Bone marrow (tissue), 2 donors: ENCODE results near the gene FBXO33.

ENCODE experiments used
- DNase-seq, 2 donors: peaks; one replicate each; lab custom pipeline; 2025; lab: John Stamatoyannopoulos, UW

Gene FBXO33, protein sequence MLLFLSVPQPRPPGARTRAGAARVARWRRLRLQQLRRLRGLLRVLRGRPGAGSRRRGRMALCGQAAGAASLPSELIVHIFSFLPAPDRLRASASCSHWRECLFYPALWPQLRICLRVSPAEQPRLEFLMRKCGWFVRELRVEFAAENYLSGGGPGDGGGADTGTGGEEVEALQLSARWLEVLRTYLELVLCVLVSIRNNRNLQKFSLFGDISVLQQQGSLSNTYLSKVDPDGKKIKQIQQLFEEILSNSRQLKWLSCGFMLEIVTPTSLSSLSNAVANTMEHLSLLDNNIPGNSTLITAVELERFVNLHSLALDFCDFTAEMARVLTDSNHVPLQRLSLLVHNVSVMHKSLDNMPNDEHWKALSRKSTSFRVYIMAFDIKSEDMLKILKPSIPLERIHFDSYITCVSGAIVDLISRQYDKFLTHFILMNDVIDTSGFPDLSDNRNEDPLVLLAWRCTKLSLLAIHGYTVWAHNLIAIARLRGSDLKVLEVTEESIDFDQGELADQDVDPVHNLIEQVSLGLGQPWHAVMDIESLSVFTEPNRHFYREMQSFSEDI

DNA sequence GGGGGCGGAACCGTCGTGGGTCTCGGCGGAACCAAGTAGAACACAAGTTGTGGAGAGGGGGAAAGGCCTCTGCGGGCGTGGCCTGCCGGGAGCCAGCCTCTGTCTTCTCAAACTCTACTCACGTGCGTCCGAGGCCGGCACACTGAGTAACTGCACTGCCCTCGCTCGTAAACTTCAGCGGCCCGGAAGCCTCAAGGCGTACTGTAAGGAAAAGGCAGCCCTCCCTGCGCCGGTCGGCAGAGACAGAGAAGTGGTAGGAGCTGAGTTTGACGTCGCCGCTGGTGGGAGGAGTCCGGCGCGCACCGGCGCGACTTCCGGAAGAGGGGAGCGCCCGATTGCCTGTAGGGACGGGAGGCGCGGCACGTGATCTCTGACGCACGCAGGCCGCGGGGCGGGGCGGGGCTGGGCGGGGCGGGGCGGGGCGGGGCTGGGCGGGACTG is at the start of gene FBXO33:
Gene FBXO33, minus strand, starts transcription at position 255 of the 440 bp plus-strand sequence. CDS start 271 bp downstream, outside the sequence.
- peak; percentile 95 to 96 for DNase-seq

DNA sequence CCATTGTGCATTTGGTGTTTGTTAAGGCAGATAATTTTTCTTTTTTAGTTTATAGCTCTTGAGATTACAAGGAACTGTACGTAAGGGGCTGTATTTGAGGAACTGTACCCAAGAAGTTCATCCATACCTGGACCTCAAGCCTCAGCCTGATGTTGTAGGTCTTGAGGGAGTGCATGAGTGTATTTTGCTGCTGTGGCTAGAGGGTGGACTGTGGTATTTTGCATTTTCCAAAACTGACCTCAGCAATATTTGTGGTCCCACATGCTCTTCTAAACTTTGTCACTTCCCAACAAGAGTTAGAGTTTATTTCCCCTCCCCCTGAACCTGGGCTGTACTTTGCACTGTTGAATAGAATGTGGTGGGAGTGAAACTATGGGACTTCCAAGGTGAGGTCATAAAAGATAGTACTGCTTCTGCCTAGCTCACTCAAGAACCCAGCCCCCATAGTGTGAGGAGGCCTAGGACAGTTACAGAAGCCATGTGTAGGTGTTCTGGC is 42.2 kb upstream of the FBXO33 start:
- no peak for DNase-seq

DNA sequence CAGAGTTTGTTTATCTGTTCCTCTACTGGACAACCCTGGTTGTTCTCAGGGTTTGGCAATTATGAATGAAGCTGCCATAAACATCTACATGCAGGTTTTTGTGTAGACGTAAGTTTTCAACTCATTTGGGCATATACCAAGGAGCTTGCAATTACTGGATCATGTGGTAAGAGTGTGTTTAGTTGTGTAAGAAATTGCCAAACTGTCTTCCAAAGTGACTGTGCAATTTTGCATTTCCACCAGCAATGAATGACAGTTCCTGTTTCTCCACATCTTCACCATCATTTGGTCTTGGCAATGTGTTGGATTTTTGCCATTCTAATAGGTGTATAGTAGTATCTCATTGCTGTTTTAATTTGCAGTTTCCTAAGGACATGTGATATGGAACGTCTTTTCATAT is 39.8 kb upstream of the FBXO33 start:
- no peak for DNase-seq

DNA sequence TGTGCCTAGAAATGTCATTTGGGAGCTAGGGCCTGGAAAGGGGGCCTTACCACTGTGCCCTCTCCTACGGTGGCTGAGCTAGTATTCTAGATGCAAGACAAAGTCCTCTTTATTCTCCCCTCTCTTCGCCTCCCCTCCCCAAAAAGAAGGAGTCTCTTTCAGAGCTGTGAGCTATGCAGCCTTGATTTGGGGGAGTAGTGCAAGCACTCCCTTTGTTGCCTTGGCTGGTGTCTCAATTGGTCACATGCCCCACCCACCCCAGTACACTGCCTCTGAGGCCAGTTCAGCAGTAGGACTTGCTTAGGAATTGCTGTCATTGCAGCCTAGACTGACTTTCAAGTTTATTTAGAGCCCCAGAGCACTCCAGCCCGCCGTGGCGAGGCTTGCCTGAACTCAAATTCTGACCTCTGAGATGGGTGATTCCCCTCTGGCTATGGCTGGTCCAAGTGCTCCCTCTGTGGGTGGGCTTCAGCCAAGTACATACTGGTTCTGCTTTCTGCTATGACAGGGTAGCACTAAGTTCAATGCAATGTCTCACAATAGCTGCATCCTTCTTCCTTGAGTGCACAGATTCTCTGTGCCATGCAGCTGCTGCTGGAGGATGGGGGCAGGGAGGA is 37.0 kb upstream of the FBXO33 start:
- DNase-seq, result peak in 1 of 2 donors; percentile 55

DNA sequence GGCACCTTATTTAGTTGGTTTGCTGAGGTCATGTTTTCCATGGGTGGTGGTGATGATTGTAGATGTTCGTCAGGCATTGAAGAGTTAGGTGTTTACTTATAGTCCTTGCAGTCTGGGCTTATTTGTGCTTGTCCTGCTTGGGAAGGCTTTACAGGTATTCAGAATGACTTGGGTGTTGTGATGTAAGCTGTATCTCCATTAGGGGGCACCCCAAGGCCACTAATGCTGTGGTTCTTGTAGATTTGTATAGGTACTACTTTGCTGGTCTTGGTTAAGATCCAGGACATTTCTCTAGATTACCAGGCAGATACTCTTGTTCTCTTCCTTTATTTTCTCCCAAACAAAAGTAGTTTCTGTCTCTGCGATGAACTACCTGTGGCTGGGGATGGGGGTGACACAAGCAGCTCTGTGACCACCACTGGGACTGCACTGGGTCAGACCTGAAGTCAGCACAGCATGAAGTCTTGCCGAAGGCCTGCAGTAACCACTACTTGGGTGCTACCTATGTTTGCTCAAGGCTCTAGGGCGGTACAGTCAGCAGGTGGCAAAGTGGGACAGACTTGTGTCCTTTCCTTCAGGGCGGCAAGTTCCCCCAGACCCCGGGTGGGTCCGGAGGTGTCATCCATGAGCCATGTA is 35.8 kb upstream of the FBXO33 start:
- no peak for DNase-seq

DNA sequence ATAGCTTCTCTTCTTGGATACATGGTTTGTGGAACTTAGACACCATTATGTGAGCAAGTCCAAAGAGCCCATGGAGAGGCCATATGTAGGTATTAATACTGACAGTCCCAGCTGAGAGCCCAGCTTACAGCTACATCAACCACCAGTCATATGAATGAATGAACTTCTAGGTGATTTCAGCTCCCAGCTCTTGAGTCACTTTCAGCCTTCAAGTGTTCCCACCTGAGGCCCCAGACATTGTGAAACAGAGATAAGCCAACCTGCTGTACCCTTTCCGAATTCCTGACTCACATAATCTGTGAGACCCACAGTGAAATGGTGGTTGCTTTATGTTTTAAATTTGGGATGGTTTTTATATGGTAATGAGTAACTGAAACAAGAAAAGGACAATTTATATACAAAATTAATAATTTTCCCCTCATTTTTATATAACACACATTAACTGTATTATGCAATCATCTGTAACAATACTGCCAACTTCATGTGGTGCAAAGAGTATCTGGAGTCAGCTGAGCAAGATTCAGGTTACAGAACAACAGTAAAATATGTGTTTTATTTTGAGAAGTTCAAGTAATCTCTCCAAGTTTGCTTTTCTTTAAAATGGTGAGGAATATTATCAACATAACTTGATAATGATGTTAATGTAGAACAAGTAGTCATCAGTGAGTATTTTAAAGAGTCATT is 27.7 kb upstream of the FBXO33 start:
- DNase-seq, result no peak

DNA sequence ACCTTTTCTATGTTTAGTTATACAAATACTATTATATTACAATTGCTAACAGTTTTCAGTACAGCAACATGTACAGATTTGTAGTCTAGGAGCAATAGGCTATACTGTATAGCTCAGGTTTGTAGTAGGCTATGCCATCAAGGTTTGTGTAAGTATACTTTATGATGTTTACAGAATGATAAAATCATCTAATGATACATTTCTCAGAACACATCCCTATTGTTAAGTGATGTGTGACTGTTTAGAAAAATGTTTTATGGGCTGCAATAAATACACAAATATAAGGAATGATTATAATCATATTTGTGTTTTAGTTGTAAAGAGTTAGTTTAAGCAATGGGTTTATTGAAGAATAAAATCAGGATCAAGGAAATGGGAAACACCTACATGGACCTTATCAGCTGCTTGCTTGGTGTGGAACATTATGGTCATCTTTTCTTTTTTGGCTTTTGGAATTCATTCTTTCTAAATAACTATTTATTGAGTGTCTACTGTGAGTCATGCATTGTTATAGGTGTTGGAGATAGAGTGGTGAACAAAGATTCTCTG is 24.5 kb upstream of the FBXO33 start:
- DNase-seq, result no peak

DNA sequence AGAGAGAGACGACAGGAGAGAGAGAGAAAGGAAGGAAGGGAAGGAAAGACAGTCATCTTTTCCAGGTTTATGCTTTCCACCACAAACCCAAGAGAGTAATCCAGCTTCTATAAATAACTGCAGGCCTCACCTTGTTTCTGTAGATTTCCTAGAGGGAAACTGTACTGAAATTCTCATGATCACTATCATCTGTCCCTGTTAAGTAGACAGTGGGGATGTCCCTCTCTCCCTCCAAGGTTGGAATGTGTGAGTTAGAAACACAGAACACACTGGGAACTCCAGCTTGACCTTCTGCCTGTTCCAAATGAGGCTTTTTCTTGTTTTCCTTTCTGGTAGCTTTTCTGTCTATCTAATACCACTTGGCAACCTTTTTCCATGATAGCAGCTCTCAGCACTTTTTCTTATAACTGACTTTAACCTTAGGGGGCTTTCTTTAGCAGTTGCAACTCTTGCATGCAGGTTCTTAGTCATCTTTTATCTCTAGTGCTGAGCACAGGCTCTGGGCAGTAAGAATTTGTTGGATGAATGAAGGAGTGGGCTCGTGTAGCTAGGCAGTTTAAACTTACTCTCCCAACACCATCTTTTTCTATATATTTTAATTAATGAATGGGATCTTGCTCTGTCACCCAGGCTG is 22.8 kb upstream of the FBXO33 start:
- DNase-seq, result no peak

DNA sequence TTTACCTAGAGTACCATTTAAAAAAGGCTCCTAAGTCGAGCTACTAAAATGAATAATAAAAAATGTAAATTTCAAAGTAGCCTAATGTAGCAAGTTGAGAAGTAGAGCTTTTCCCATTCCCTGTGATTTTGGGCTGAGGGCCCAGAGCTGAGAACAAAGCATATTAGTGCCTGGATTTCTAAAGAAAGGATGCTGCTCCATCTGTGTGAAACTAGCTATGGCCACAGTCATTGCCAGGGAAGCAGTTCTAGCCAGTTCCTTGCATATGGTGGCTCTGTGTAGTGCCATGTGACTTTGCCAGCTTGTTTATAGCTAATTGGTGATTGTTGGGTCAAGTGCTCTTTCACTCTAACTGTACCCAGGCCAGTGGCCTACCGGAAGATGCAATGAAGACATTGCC is 20.4 kb upstream of the FBXO33 start:
- no peak for DNase-seq

DNA sequence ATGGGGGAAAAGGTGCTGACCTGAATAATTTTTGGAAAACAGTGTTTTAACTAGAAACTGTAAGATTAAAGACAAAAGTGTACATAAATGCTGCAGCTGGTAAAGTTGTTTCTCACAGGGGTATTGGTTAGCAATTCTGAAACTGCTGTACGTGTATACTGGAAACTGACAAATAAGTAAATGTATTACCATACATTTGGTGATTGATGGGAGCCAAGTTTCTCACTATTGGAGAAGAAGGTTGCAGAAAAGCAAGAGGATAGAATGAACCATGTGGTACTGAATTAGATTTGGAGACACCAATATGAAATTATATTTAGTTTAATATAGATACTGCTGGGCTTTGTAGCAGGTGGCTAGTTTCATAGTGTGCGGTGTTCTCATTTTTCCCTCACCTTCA is 19.6 kb upstream of the FBXO33 start:
- DNase-seq, result no peak

DNA sequence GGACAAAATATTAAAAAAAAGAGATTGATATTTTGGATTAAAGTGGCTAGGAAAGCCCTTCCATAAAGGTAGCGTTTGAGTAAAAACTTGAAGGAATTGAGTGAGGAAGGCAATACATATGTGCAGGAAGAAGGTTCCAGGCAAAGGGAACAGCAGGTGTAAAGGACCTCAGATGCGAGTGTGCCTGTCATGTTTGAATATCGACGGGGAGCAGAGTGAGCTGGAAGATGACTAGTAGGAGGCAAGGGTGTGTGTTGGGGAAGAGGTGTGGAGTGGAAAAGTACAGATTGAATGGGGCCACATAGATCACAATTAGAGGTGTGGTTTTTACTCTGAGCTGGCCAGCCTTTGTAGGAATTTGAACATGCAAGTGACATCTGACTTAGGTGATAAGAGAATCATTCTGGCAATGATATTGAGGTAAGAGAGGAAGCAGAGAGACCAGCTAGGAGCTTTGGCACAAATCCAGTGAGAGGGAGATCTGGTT is 15.0 kb upstream of the FBXO33 start:
- no peak for DNase-seq

DNA sequence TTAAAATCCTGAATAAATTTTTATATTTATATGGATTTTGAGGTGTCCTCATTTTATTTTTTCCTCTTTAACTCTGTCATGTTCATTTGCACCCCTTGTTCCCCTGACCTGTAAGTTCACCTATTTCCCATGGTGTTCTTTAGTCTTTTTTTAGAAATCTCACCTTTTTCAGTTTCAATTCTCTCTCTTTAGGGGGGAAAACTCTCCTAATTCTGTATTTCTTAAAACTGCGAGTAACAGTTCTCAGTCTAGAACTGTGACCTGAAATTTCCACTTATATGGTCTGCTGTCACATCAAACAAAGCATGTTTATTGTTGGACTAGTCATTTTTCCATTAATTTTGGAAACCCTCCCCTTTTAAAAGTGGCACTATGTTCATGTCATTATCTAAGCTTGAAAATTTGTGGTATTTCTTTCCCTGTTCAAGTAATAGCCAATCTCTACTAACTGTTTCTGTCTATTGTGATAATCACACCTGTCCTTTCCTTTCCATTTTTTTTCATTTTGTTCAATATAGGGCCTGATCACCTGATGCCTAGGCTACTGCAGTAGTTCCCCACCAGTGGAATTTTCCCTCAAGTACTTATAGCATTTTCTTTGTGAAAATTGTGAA is 14.0 kb upstream of the FBXO33 start:
- DNase-seq, result no peak

DNA sequence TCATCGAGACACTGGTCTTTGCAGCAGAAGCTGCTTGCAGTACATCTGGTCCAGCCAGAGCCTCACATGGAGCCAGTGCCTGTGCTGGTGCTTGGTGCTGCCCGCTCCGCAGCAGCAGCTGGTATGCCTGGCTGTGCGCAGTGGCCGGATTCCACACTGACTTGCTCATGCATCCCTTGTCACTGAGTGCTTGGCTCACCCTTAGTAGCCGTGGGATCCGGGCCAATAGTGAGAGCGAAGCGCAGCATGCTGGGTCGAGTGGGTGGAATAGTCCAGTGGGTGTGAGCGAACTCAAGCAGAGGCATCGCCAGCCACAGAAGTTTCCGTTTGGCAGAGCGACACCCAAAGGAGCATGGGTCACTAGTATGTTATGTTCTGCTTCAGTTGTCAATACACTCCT is 10.1 kb upstream of the FBXO33 start:
- DNase-seq, result no peak

DNA sequence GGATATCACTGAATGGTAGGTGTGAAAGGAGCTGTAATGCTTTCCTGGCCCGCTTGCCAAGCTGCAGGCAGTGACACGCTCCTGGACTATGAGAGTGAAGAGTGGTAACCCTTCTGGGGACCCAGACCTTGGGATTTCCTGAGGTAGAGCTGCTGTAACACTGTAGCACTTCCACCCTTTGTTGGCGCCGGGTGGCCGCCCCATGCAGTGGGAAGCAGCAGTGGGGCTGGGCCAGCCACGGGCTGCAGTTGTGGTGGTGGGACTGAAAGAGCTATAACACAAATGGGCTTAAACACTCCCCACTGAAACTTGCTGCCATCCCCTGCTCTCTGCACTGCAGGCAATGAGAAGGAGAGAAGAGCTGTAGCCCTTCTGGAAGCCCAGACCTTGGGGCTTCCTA is 9.6 kb upstream of the FBXO33 start:
- no peak for DNase-seq

DNA sequence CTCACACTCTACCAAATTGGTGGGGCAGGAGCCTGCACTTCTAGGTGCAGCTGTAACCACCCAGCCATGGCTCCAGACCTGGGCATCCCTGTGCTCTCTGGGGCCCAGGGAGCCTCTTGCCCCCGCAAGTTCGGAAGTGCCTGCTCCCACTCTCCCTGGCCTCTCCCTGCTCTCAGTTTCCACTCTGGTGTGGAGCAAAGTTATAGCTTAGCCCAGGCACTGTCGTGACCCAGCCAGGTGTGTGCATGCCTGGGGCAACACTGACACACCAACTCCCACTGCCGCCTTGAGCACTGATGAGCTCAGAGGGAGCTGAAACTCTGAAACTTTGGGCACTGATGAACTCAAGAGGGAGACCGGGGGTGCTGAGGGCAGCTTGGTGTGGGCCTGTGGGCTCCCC is 8.7 kb upstream of the FBXO33 start:
- DNase-seq, result no peak

DNA sequence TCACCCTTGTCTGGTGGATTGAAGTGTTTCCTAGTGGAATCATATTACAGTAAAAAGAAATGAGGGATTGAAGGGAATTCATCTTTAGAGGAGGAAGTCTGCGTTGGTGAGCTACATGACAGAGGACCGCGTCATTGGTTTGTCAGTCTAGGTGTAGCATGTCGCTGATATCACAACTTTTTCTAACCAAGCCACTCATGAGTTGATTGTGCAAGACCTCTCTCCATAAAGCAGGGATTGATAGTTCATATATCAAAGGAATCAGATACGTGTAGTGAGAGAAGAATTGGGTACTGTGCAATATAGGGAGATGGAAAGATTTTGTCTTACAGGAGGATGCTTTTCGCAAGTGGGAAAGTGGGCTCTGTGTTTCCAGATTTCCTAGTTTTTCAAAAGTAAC is 3.0 kb upstream of the FBXO33 start:
- no peak for DNase-seq

DNA sequence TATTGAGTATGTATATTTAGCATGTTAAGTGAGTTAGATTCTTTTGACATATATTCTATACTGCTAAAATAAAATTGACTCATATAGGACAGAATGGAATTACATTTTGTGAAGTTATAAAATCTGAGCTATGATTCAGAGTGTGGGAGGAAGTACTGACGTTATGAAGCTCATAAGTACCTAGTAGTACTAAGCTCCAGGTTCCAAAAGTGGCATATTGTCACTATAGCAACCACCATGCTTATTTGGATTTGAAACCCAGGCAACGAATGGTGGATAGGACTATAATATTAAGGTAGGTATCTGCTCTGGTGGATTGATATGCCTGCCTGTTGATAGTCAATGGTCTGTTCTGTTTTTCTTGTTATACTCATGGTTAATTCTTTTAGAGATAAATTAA is 2.2 kb upstream of the FBXO33 start:
- no peak for DNase-seq

DNA sequence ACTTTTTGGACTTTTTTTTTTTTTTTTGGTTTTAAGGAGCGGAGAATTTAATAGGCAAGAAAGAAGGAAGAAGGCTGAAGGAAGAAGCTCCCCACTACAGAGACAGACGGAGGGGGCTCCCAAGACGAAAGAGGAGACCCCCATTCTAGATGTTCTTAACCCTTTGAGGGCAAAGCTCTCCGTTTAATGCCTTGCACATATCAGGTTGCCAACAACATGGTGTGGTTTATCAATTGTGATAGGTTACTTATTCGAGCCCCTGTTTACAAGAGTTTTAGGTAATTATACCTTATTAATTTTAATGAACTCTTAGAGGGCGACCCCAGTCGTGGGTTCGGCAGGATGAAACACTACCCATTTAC is 1.2 kb upstream of the FBXO33 start:
- no peak for DNase-seq

DNA sequence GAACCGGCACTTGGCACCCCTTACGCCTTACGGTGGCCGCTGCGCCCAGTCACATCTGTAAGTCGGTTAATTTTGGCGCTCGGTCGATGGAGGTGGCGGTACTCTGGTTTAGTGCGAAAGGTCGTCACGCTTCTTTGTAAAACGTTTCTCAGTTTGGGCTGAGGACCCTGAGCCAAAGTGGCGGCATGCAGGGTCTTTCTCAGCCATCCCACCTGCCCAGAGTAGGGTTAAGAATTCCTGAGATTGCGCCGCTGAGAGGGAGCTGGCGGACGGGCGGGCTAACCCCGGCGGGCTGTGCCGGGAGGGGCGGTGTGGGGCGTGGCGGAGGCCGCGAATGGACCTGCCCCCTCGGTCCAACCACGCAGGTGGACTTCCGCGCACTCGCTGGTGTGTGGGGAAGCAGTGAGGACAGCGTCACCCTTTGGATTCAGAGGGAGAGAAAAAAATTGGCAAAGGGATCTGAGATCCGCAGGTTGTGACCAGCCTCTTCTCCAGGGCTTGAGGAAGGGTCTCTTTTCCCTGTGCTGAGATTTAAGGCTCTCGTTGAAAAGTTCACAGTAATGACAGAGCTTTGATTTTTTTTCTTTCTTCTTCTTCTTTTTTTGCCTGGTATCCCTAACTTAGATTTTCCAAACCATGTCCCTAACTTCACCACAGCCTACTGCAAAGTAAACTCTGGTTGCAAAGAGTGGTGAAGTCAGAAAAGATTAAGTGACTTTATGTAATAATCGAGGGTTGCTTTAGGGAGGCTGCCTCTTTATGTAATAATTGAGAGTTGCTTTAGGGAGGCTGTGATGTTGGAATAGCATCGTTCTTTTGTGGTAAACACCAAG is 602 bp upstream of the FBXO33 start:
- DNase-seq, result no peak
